Measurements from ENCODE around the gene SERINC2. TPM values are rescaled to one million over a fixed set of nuclear protein-coding genes. Genes with fewer than 3 reads are reported as not detected.

Gene SERINC2
- total RNA-seq, 3 donors from 2014 or later (not counting 1 experiment from before 2014, with no cell fraction given), result 0.25 to 1.1 (median 0.40) TPM

DNA sequence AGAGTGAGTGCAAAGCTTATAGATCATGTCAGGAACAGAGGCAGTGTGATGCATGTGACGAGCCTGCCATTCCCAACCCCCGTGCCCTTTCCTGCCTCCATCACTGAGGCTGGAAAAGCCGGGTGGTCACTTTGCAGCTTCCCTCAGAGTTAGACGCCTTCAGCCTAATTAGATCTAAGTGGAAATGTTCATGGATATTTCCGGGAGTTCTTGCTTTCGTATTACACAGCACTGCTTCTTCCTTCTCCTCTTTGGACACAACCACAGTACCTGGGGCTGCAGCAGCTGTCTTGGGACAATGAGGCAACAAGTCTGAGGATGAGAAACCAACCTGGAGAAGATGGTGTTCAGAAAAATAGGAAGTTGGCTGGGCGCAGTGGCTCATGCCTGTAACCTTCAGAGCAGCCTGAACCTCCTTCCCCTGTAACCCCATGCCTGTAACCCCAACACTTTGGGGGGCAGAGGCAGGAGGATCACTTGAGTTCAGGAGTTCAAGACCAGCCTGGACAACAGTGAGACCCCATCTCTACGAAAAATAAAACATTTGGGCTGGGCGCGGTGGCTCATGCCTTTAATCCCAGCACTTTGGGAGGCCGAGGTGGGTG, 24.5 kb downstream of the SERINC2 start:
- no peak overlapping the region for H3K4me3 ChIP-seq (ENCODE audit: low read length)
- DNase-seq, result no peak
- Mint-ChIP-seq H3K27ac (no peak overlapping the region), H3K9me3 (no peaks in the 10 kb centered on the region), H3K36me3 (no peaks in the 10 kb centered on the region), H3K27me3 (ENCODE audit: low read depth in 2 of 2) (peaks cover 4 to 5% of the 10 kb centered on the region in 2 donors), H3K4me1 (no peaks in the 10 kb centered on the region), H3K4me3 (no peak overlapping the region)
- ATAC-seq, result no peak
- H3K9me3 ChIP-seq (ENCODE audit: control insufficient read depth, insufficient read depth, low read length), result no peaks in the 10 kb centered on the region
- TF ChIP-seq, protein P1, sequence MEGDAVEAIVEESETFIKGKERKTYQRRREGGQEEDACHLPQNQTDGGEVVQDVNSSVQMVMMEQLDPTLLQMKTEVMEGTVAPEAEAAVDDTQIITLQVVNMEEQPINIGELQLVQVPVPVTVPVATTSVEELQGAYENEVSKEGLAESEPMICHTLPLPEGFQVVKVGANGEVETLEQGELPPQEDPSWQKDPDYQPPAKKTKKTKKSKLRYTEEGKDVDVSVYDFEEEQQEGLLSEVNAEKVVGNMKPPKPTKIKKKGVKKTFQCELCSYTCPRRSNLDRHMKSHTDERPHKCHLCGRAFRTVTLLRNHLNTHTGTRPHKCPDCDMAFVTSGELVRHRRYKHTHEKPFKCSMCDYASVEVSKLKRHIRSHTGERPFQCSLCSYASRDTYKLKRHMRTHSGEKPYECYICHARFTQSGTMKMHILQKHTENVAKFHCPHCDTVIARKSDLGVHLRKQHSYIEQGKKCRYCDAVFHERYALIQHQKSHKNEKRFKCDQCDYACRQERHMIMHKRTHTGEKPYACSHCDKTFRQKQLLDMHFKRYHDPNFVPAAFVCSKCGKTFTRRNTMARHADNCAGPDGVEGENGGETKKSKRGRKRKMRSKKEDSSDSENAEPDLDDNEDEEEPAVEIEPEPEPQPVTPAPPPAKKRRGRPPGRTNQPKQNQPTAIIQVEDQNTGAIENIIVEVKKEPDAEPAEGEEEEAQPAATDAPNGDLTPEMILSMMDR (IDR thresholded peaks at IDR 0.05), result no peak
- intact Hi-C loops (cut with micrococcal nuclease), result no loop called here
- WGBS (ENCODE audit: insufficient coverage), result 80% methylated on average over 11 of the region's 11 CpGs
- no peaks in the 10 kb centered on the region for H3K36me3 ChIP-seq (ENCODE audit: control insufficient read depth, insufficient read depth, low read length)
- H3K4me1 ChIP-seq (ENCODE audit: control insufficient read depth, insufficient read depth, low read length), result no peaks in the 10 kb centered on the region
- no peaks in the 10 kb centered on the region for H3K27me3 ChIP-seq (ENCODE audit: control insufficient read depth, insufficient read depth, low read length)
- no peak overlapping the region for H3K27ac ChIP-seq (ENCODE audit: low read length)

DNA sequence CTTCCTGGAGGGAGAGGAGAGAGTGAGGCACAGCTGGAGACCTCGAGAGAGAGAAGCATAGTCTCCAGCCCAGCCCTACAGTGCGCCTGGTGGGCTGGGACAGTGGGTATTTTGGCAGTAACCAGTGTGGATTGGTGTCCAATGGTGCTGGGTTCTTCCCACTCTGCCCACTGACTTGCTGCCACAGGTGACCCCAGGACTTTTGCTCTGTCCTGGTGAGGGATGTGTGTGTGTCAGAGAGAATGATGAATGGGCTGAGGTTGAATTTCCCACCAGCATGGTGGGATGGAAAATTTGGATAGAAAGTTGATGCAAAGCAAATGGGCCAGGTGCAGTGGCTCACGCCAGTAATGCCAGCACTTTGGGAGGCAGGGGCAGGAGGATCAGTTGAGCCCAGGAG, 26.3 kb downstream of the SERINC2 start:
- DNase-seq, result no peak
- no peaks in the 10 kb centered on the region for H3K4me1 ChIP-seq (ENCODE audit: control insufficient read depth, insufficient read depth, low read length)
- ATAC-seq, result no peak
- TF ChIP-seq, protein P1 (IDR thresholded peaks at IDR 0.05), result no peak
- H3K27me3 ChIP-seq (ENCODE audit: control insufficient read depth, insufficient read depth, low read length), result no peaks in the 10 kb centered on the region
- H3K9me3 ChIP-seq (ENCODE audit: control insufficient read depth, insufficient read depth, low read length), result peaks cover 7% of the 10 kb centered on the region
- Mint-ChIP-seq H3K36me3 (no peaks in the 10 kb centered on the region), H3K4me3 (no peak overlapping the region), H3K27me3 (ENCODE audit: low read depth in 2 of 2) (peaks cover 4 to 5% of the 10 kb centered on the region in 2 donors), H3K27ac (no peak overlapping the region), H3K4me1 (no peaks in the 10 kb centered on the region), H3K9me3 (no peaks in the 10 kb centered on the region)
- no peak overlapping the region for H3K4me3 ChIP-seq (ENCODE audit: low read length)
- WGBS (ENCODE audit: insufficient coverage), result 68% methylated on average over 3 of the region's 3 CpGs
- H3K27ac ChIP-seq (ENCODE audit: low read length), result no peak overlapping the region
- H3K36me3 ChIP-seq (ENCODE audit: control insufficient read depth, insufficient read depth, low read length), result no peaks in the 10 kb centered on the region
- intact Hi-C loops (cut with micrococcal nuclease), result no loop called here

DNA sequence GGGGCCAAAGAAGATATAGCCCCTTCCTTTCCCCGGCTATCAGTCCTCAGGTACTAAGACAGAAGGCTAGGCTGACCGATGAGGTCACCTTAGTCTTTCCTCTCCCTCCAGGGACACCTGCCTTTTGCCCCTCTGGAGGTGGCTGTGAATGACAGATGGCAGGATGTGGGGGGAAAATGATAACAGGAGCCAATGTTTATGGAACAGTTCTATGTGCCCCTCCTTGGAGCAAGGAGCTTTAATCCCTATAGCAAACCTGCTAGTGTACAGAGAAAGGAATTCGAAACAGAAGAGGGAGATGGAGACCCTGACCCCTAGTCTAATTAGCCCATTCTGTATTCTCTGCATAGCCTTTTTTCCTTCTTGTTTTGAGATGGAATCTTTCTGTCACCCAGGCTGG, 28.1 kb downstream of the SERINC2 start:
- Histone ChIP-seq H3K36me3 (ENCODE audit: control insufficient read depth, insufficient read depth, low read length) (no peaks in the 10 kb centered on the region), H3K27me3 (ENCODE audit: control insufficient read depth, insufficient read depth, low read length) (no peaks in the 10 kb centered on the region), H3K4me1 (ENCODE audit: control insufficient read depth, insufficient read depth, low read length) (no peaks in the 10 kb centered on the region), H3K4me3 (ENCODE audit: low read length) (no peak overlapping the region), H3K9me3 (ENCODE audit: control insufficient read depth, insufficient read depth, low read length) (peaks cover 7% of the 10 kb centered on the region), H3K27ac (ENCODE audit: low read length) (no peak overlapping the region)
- DNase-seq (no peak), ATAC-seq (no peak)
- Mint-ChIP-seq H3K27ac (no peak overlapping the region), H3K4me1 (no peaks in the 10 kb centered on the region), H3K27me3 (ENCODE audit: low read depth in 2 of 2) (peaks cover 4 to 5% of the 10 kb centered on the region in 2 donors), H3K36me3 (no peaks in the 10 kb centered on the region), H3K4me3 (no peak overlapping the region), H3K9me3 (no peaks in the 10 kb centered on the region)
- TF ChIP-seq, protein P1 (IDR thresholded peaks at IDR 0.05), result no peak
- intact Hi-C loops (cut with micrococcal nuclease), result no loop called here
- 95% methylated on average over 2 of the region's 3 CpGs for WGBS (ENCODE audit: insufficient coverage)

DNA sequence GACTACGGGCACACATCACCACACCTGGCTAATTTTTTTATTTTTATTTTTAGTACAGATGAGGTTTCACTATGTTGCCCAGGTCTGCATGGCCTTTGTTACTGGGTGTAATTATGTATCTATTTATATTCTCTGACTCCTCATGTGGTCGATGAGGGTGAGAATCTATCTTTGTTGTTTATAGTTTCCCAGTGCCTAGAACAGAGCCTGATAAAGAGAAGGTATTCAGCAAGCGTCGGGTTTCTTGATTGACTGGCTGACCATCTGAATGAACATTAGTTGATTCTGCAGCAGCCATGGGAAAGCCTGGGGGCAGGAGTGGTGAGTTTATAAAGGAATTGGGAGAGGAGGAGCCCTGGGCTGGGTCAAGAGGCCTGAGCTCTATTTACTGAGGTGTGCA, 28.5 kb downstream of the SERINC2 start:
- no peaks in the 10 kb centered on the region for H3K4me1 ChIP-seq (ENCODE audit: control insufficient read depth, insufficient read depth, low read length)
- Mint-ChIP-seq H3K4me1 (no peaks in the 10 kb centered on the region), H3K27me3 (ENCODE audit: low read depth in 2 of 2) (peaks cover 4 to 5% of the 10 kb centered on the region in 2 donors), H3K9me3 (no peaks in the 10 kb centered on the region), H3K36me3 (no peaks in the 10 kb centered on the region), H3K27ac (no peak overlapping the region), H3K4me3 (no peak overlapping the region)
- ATAC-seq (no peak), DNase-seq (no peak)
- no peaks in the 10 kb centered on the region for H3K27me3 ChIP-seq (ENCODE audit: control insufficient read depth, insufficient read depth, low read length)
- H3K36me3 ChIP-seq (ENCODE audit: control insufficient read depth, insufficient read depth, low read length), result no peaks in the 10 kb centered on the region
- TF ChIP-seq, protein P1 (IDR thresholded peaks at IDR 0.05), result no peak
- H3K27ac ChIP-seq (ENCODE audit: low read length), result no peak overlapping the region
- no peak overlapping the region for H3K4me3 ChIP-seq (ENCODE audit: low read length)
- H3K9me3 ChIP-seq (ENCODE audit: control insufficient read depth, insufficient read depth, low read length), result peaks cover 7% of the 10 kb centered on the region
- 70% methylated on average over 3 of the region's 4 CpGs for WGBS (ENCODE audit: insufficient coverage)
- intact Hi-C loops (cut with micrococcal nuclease), result no loop called here

All from natural killer cell (primary cell).